ENCODE measurements around the gene KLHL11. TPM values are rescaled to one million over a fixed set of nuclear protein-coding genes. Genes with fewer than 3 reads are reported as not detected.
A peak's percentile ranks its signal among the peaks of the same experiment; 100 is the strongest.
"Not testable (repeated sequence)": the region's sequence is repeated elsewhere in the genome, so short reads cannot be mapped to it uniquely, and the experiment has no call there.

Gene KLHL11
- total RNA-seq, 1 donor from 2014 or later, result 16.0 TPM

GRCh38 chr17:41868568-41868967, 3.3 kb upstream of the KLHL11 start:
- H3K27ac Mint-ChIP-seq (ENCODE audit: unreplicated experiment), result no peak overlapping the region
- peaks cover 3% of the 10 kb centered on the region for H3K4me1 Mint-ChIP-seq (ENCODE audit: unreplicated experiment)
- no peaks in the 10 kb centered on the region for H3K9me3 Mint-ChIP-seq (ENCODE audit: unreplicated experiment)
- no peak for DNase-seq (ENCODE audit: extremely low spot score, unreplicated experiment)
- H3K27me3 Mint-ChIP-seq (ENCODE audit: unreplicated experiment), result no peaks in the 10 kb centered on the region
- peaks cover 31% of the 10 kb centered on the region for H3K36me3 Mint-ChIP-seq (ENCODE audit: unreplicated experiment)
- TF ChIP-seq CTCF (IDR thresholded peaks at IDR 0.05), result no peak
- no peak overlapping the region for H3K4me3 Mint-ChIP-seq (ENCODE audit: unreplicated experiment)

GRCh38 chr17:41865596-41865893, 322 bp upstream of the KLHL11 start:
- H3K4me3 Mint-ChIP-seq (ENCODE audit: unreplicated experiment), result no peak overlapping the region
- no peak for TF ChIP-seq CTCF (IDR thresholded peaks at IDR 0.05)
- peaks cover 9% of the 10 kb centered on the region for H3K4me1 Mint-ChIP-seq (ENCODE audit: unreplicated experiment)
- H3K27me3 Mint-ChIP-seq (ENCODE audit: unreplicated experiment), result no peaks in the 10 kb centered on the region
- peak overlapping the region; percentile 71 for H3K27ac Mint-ChIP-seq (ENCODE audit: unreplicated experiment)
- peaks cover 17% of the 10 kb centered on the region for H3K36me3 Mint-ChIP-seq (ENCODE audit: unreplicated experiment)
- no peaks in the 10 kb centered on the region for H3K9me3 Mint-ChIP-seq (ENCODE audit: unreplicated experiment)
- no peak for DNase-seq (ENCODE audit: extremely low spot score, unreplicated experiment)

GRCh38 chr17:41864498-41864835, 756 bp downstream of the KLHL11 start:
- Mint-ChIP-seq H3K9me3 (ENCODE audit: unreplicated experiment) (no peaks in the 10 kb centered on the region), H3K27me3 (ENCODE audit: unreplicated experiment) (no peaks in the 10 kb centered on the region), H3K4me3 (ENCODE audit: unreplicated experiment) (no peak overlapping the region), H3K27ac (ENCODE audit: unreplicated experiment) (no peak overlapping the region), H3K4me1 (ENCODE audit: unreplicated experiment) (peaks cover 9% of the 10 kb centered on the region), H3K36me3 (ENCODE audit: unreplicated experiment) (peaks cover 15% of the 10 kb centered on the region)
- DNase-seq (ENCODE audit: extremely low spot score, unreplicated experiment), result peak; percentile 86
- TF ChIP-seq CTCF (IDR thresholded peaks at IDR 0.05), result no peak

- DNase-seq (ENCODE audit: extremely low spot score, unreplicated experiment), result no peak
- Mint-ChIP-seq H3K36me3 (ENCODE audit: unreplicated experiment) (peaks cover 8% of the 10 kb centered on the region), H3K27me3 (ENCODE audit: unreplicated experiment) (no peaks in the 10 kb centered on the region), H3K9me3 (ENCODE audit: unreplicated experiment) (no peaks in the 10 kb centered on the region), H3K27ac (ENCODE audit: unreplicated experiment) (no peak overlapping the region), H3K4me1 (ENCODE audit: unreplicated experiment) (peaks cover 9% of the 10 kb centered on the region), H3K4me3 (ENCODE audit: unreplicated experiment) (no peak overlapping the region)
- TF ChIP-seq CTCF (IDR thresholded peaks at IDR 0.05), result no peak
Measured at GRCh38 chr17:41863074-41863848, 2.0 kb downstream of the KLHL11 start.

- DNase-seq (ENCODE audit: extremely low spot score, unreplicated experiment), result no peak
- H3K9me3 Mint-ChIP-seq (ENCODE audit: unreplicated experiment), result no peaks in the 10 kb centered on the region
- H3K4me3 Mint-ChIP-seq (ENCODE audit: unreplicated experiment), result no peak overlapping the region
- no peak for TF ChIP-seq CTCF (IDR thresholded peaks at IDR 0.05)
- no peaks in the 10 kb centered on the region for H3K27me3 Mint-ChIP-seq (ENCODE audit: unreplicated experiment)
- H3K4me1 Mint-ChIP-seq (ENCODE audit: unreplicated experiment), result peaks cover 6% of the 10 kb centered on the region
- no peak overlapping the region for H3K27ac Mint-ChIP-seq (ENCODE audit: unreplicated experiment)
- H3K36me3 Mint-ChIP-seq (ENCODE audit: unreplicated experiment), result peaks cover 2% of the 10 kb centered on the region
Measured at GRCh38 chr17:41860254-41860931, 4.8 kb downstream of the KLHL11 start.

GRCh38 chr17:41851382-41851781, 13.8 kb downstream of the KLHL11 start:
- H3K9me3 Mint-ChIP-seq (ENCODE audit: unreplicated experiment); H3K4me3 Mint-ChIP-seq (ENCODE audit: unreplicated experiment); DNase-seq (ENCODE audit: extremely low spot score, unreplicated experiment); H3K27me3 Mint-ChIP-seq (ENCODE audit: unreplicated experiment); H3K27ac Mint-ChIP-seq (ENCODE audit: unreplicated experiment): not testable (repeated sequence)
- Mint-ChIP-seq H3K4me1 (ENCODE audit: unreplicated experiment) (peaks cover 21% of the 10 kb centered on the region), H3K36me3 (ENCODE audit: unreplicated experiment) (peaks cover 25% of the 10 kb centered on the region)

Data from osteocyte (in vitro differentiated cells).